ENCODE data around the gene FAM171A1. TPM values are rescaled to one million over a fixed set of nuclear protein-coding genes. Genes with fewer than 3 reads are reported as not detected.

Gene FAM171A1
- total RNA-seq, 1 donor from 2014 or later = 2.9 TPM

DNA sequence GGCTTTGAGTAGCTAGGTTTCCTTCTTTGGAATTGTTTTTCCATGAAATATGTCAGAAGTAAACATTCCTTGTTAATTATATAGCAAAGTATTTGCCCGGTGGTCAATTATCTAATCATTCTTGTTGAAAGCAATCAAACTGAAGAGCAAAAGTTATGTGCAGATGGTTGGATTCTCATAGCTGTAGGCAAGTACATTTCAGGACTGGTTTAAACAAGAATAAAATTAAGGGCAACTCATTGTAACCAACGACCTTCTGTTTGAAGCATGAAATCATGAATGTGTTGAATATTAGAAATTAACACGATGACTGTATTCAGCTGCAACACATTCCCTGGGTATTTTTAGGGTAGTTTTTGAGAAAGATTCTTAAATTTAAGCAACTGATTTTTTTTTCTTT lies 140.8 kb downstream of the FAM171A1 start:
- DNase-seq (ENCODE audit: low spot score) = no peak
- Mint-ChIP-seq H3K9me3 (no peaks in the 10 kb centered on the region), H3K27ac (no peak overlapping the region), H3K4me1 (ENCODE audit: low read depth) (no peaks in the 10 kb centered on the region), H3K4me3 (ENCODE audit: low read depth) (no peak overlapping the region), H3K36me3 (ENCODE audit: low read depth) (no peaks in the 10 kb centered on the region), H3K27me3 (ENCODE audit: low read depth) (no peaks in the 10 kb centered on the region)
- intact Hi-C loops (cut with micrococcal nuclease) = no loop called here

DNA sequence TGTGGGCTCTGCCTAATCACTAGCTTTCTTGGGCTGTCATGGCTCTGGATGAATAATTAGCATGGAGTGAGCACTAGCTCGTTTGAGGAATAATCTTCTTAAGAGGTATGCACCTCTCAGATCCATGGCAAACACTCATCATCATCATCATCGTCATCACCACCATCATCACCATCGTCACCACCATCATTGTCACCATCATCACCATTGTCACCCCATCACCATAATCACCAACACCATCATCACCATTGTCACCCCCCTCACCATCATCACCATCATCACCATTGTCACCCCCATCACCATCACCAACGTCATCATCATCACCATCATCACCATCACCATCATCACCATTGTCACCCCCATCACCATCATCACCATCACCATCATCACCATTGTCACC lies 141.8 kb downstream of the FAM171A1 start:
- DNase-seq (ENCODE audit: low spot score) = no peak
- H3K27me3 Mint-ChIP-seq (ENCODE audit: low read depth) = no peaks in the 10 kb centered on the region

DNA sequence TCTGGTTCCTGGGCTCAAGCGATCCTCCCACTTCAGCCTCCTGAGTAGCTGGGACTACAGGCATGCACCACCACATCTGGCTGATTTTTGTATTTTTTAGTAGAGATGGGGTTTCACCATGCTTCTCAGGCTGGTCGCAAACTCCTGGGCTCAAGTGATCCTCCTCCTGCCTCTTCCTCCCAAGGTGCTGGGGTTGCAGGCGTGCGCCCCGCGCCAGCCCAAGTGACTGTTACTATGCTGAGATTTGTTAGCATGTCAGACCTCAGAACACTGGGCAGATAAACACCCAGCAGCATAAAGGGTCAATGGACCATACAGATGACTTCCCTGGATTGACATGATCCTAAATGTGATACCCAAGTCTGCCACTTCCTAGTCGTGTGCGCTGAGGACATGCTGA lies 142.7 kb downstream of the FAM171A1 start:
- DNase-seq (ENCODE audit: low spot score) = no peak
- peaks cover 5% of the 10 kb centered on the region for H3K9me3 Mint-ChIP-seq
- H3K36me3 Mint-ChIP-seq (ENCODE audit: low read depth) = no peaks in the 10 kb centered on the region
- no peaks in the 10 kb centered on the region for H3K27me3 Mint-ChIP-seq (ENCODE audit: low read depth)
- H3K4me1 Mint-ChIP-seq (ENCODE audit: low read depth) = no peaks in the 10 kb centered on the region
- intact Hi-C loops (cut with micrococcal nuclease) = no loop called here
- H3K4me3 Mint-ChIP-seq (ENCODE audit: low read depth) = no peak overlapping the region
- H3K27ac Mint-ChIP-seq = no peak overlapping the region

More for the DNA sequence above, 141.8 kb downstream of the FAM171A1 start:
- Mint-ChIP-seq H3K9me3 (peaks cover 5% of the 10 kb centered on the region), H3K4me3 (ENCODE audit: low read depth) (no peak overlapping the region), H3K36me3 (ENCODE audit: low read depth) (no peaks in the 10 kb centered on the region), H3K27ac (no peak overlapping the region), H3K4me1 (ENCODE audit: low read depth) (no peaks in the 10 kb centered on the region)
- intact Hi-C loops (cut with micrococcal nuclease) = no loop called here

- H3K36me3 Mint-ChIP-seq (ENCODE audit: low read depth) = no peaks in the 10 kb centered on the region
- H3K4me3 Mint-ChIP-seq (ENCODE audit: low read depth) = no peak overlapping the region
- no peaks in the 10 kb centered on the region for H3K4me1 Mint-ChIP-seq (ENCODE audit: low read depth)
- no peak for DNase-seq (ENCODE audit: low spot score)
- intact Hi-C loops (cut with micrococcal nuclease) = no loop called here
- H3K27me3 Mint-ChIP-seq (ENCODE audit: low read depth) = no peaks in the 10 kb centered on the region
- no peak overlapping the region for H3K27ac Mint-ChIP-seq
- peaks cover 5% of the 10 kb centered on the region for H3K9me3 Mint-ChIP-seq
Measured at GRCh38 chr10:15227611-15228372, 143.3 kb downstream of the FAM171A1 start.

DNA sequence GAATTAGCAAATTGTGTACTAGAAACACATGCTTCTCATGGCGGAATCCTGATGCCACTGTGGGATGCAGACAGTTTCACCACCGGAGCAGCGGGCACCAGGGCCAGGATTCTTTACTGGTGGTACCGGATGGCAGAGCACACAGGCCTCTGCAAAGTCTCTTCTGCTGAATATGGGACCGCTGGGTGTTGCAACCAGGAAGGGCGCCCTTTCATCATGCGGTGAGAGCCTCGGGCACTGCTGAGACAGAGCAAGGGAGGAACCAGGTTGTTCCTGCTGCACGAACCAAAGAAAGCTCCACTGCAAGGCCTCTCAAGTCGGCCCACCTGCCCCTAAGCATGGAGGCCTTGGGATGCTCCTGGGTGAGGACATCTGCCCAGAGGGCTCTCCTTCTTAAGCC lies 145.6 kb downstream of the FAM171A1 start:
- Mint-ChIP-seq H3K27me3 (ENCODE audit: low read depth) (no peaks in the 10 kb centered on the region), H3K4me1 (ENCODE audit: low read depth) (no peaks in the 10 kb centered on the region), H3K36me3 (ENCODE audit: low read depth) (no peaks in the 10 kb centered on the region), H3K27ac (no peak overlapping the region), H3K9me3 (peaks cover 5% of the 10 kb centered on the region), H3K4me3 (ENCODE audit: low read depth) (no peak overlapping the region)
- no peak for DNase-seq (ENCODE audit: low spot score)
- intact Hi-C loops (cut with micrococcal nuclease) = no loop called here

GRCh38 chr10:15224948-15225347 lies 146.1 kb downstream of the FAM171A1 start:
- H3K4me1 Mint-ChIP-seq (ENCODE audit: low read depth) = no peaks in the 10 kb centered on the region
- no peaks in the 10 kb centered on the region for H3K36me3 Mint-ChIP-seq (ENCODE audit: low read depth)
- no peaks in the 10 kb centered on the region for H3K27me3 Mint-ChIP-seq (ENCODE audit: low read depth)
- DNase-seq (ENCODE audit: low spot score) = no peak
- no peak overlapping the region for H3K4me3 Mint-ChIP-seq (ENCODE audit: low read depth)
- peaks cover 5% of the 10 kb centered on the region for H3K9me3 Mint-ChIP-seq
- no peak overlapping the region for H3K27ac Mint-ChIP-seq
- intact Hi-C loops (cut with micrococcal nuclease) = no loop called here

DNA sequence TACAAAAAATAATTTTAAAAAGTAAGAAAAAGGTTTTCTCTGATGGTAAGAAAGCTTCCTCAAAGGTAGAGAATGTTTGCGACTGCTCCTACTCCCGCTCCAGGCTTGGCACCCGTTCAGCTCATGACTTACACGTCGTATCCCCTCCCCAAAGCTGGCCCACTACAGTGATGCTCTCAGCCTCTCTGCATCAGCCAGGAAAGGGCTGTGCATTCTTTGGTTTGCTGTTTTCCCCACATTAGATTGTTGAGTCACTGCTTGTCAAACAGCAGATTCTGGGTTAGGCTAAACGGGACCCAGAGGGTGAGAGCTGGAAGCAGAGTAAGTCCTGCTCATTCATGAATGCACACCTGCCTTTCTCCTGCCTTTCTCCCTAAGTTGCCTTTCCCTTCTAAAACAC lies 147.9 kb downstream of the FAM171A1 start:
- Mint-ChIP-seq H3K4me3 (ENCODE audit: low read depth) (no peak overlapping the region), H3K27me3 (ENCODE audit: low read depth) (no peaks in the 10 kb centered on the region), H3K36me3 (ENCODE audit: low read depth) (no peaks in the 10 kb centered on the region), H3K9me3 (peaks cover 5% of the 10 kb centered on the region), H3K4me1 (ENCODE audit: low read depth) (no peaks in the 10 kb centered on the region), H3K27ac (no peak overlapping the region)
- no peak for DNase-seq (ENCODE audit: low spot score)
- intact Hi-C loops (cut with micrococcal nuclease) = no loop called here

- no peaks in the 10 kb centered on the region for H3K4me1 Mint-ChIP-seq (ENCODE audit: low read depth)
- DNase-seq (ENCODE audit: low spot score) = no peak
- H3K36me3 Mint-ChIP-seq (ENCODE audit: low read depth) = no peaks in the 10 kb centered on the region
- no peaks in the 10 kb centered on the region for H3K27me3 Mint-ChIP-seq (ENCODE audit: low read depth)
- H3K27ac Mint-ChIP-seq = no peak overlapping the region
- peaks cover 5% of the 10 kb centered on the region for H3K9me3 Mint-ChIP-seq
- intact Hi-C loops (cut with micrococcal nuclease) = no loop called here
- no peak overlapping the region for H3K4me3 Mint-ChIP-seq (ENCODE audit: low read depth)
Measured at GRCh38 chr10:15222511-15222910, 148.6 kb downstream of the FAM171A1 start.

DNA sequence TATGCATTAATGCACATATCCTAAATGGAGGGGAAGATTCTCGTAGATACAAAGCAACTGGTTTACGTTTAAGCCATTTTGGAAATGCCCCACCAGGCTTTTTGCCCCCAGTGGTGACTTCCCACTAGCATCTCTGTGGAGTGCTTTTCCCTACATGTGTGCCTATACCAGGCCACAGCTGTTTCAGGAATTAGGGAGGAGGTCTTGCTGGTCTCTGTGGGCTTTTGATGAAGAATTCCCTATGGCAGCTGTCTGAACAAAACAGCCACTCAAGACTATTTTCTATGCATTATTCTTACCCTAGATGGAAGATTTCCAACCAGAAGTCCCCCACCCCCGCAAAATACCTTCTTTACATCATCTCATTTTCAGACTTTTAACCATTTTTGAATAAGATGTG lies 150.6 kb downstream of the FAM171A1 start:
- DNase-seq (ENCODE audit: low spot score) = no peak

GRCh38 chr10:15216700-15217099 lies 154.4 kb downstream of the FAM171A1 start:
- Mint-ChIP-seq H3K27ac (no peak overlapping the region), H3K4me3 (ENCODE audit: low read depth) (no peak overlapping the region), H3K4me1 (ENCODE audit: low read depth) (no peaks in the 10 kb centered on the region), H3K36me3 (ENCODE audit: low read depth) (no peaks in the 10 kb centered on the region), H3K9me3 (no peaks in the 10 kb centered on the region), H3K27me3 (ENCODE audit: low read depth) (no peaks in the 10 kb centered on the region)
- intact Hi-C loops (cut with micrococcal nuclease) = no loop called here
- no peak for DNase-seq (ENCODE audit: low spot score)

More for the DNA sequence above, 150.6 kb downstream of the FAM171A1 start:
- H3K36me3 Mint-ChIP-seq (ENCODE audit: low read depth) = no peaks in the 10 kb centered on the region
- H3K9me3 Mint-ChIP-seq = peaks cover 5% of the 10 kb centered on the region
- no peaks in the 10 kb centered on the region for H3K27me3 Mint-ChIP-seq (ENCODE audit: low read depth)
- H3K27ac Mint-ChIP-seq = no peak overlapping the region
- H3K4me1 Mint-ChIP-seq (ENCODE audit: low read depth) = no peaks in the 10 kb centered on the region
- intact Hi-C loops (cut with micrococcal nuclease) = no loop called here
- H3K4me3 Mint-ChIP-seq (ENCODE audit: low read depth) = no peak overlapping the region

- H3K9me3 Mint-ChIP-seq = no peaks in the 10 kb centered on the region
- intact Hi-C loops (cut with micrococcal nuclease) = loop anchor here (5.0 kb wide), 1 partner anchor 158 kb away; the partner anchor contains the start of gene FAM171A1
- no peaks in the 10 kb centered on the region for H3K36me3 Mint-ChIP-seq (ENCODE audit: low read depth)
- peaks cover 15% of the 10 kb centered on the region for H3K4me1 Mint-ChIP-seq (ENCODE audit: low read depth)
- H3K27me3 Mint-ChIP-seq (ENCODE audit: low read depth) = no peaks in the 10 kb centered on the region
- no peak overlapping the region for H3K27ac Mint-ChIP-seq
- no peak for DNase-seq (ENCODE audit: low spot score)
- H3K4me3 Mint-ChIP-seq (ENCODE audit: low read depth) = no peak overlapping the region
Measured at GRCh38 chr10:15214237-15214636, 156.9 kb downstream of the FAM171A1 start.

DNA sequence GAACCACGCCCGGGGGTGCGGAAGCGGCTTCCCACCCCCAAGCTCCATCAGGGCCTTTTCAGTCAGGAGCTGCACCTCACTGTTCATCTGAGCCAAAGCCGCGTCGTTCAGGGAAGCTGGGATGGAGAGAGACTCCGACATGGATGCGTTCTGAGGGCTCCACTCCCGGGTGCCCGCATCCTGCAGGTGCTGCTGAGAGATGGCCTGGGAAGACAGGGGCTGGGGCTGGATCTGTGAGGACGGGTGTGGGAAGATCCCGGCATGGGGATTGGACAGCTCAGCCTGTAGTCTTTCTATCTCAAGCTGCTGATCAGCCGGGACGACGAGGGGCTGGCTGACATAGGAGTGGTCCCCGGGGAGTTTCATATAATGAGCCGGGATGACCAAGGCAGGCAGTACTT lies 157.6 kb downstream of the FAM171A1 start:
- Mint-ChIP-seq H3K4me3 (ENCODE audit: low read depth) (no peak overlapping the region), H3K27ac (no peak overlapping the region), H3K36me3 (ENCODE audit: low read depth) (no peaks in the 10 kb centered on the region), H3K9me3 (no peaks in the 10 kb centered on the region), H3K4me1 (ENCODE audit: low read depth) (peaks cover 22% of the 10 kb centered on the region), H3K27me3 (ENCODE audit: low read depth) (no peaks in the 10 kb centered on the region)
- intact Hi-C loops (cut with micrococcal nuclease) = loop anchor here (5.0 kb wide), 1 partner anchor 159 kb away; the partner anchor contains the start of gene FAM171A1
- DNase-seq (ENCODE audit: low spot score) = no peak

DNA sequence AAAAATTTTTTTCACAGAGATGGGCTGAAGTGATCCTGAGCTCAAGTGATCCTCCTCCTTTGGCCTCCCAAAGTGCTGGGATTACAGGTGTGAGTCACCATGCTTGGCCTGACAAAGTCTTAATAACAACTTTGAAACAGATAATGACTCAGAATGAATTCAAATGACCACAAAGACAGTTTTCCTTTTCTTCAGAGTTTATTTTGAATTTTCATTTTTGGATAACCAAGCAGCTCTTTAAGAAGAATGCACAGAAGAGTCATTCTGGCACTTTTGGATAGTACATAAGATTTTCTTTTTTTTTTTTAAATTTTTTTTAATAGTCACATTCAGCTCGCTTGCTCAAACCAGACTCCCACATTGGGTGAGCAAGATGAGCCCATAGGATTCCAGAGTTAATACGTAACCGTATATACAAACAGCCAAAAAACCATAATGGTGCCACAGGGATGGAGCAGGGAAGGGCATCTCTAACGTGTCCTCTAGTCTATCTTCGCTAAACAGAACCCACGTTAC lies 159.6 kb downstream of the FAM171A1 start:
- no peak for DNase-seq (ENCODE audit: low spot score)
- Mint-ChIP-seq H3K36me3 (ENCODE audit: low read depth) (no peaks in the 10 kb centered on the region), H3K27me3 (ENCODE audit: low read depth) (no peaks in the 10 kb centered on the region), H3K9me3 (no peaks in the 10 kb centered on the region), H3K4me1 (ENCODE audit: low read depth) (peaks cover 40% of the 10 kb centered on the region), H3K27ac (no peak overlapping the region), H3K4me3 (ENCODE audit: low read depth) (no peak overlapping the region)
- intact Hi-C loops (cut with micrococcal nuclease) = loop anchor here (5.0 kb wide), 1 partner anchor 161 kb away; the partner anchor contains the start of gene FAM171A1
